Stimulated activated CD8-positive, alpha-beta memory T cell treated with anti-CD3 and anti-CD28 coated beads, Interleukin-7, amount 100 ng/mL, for 1 hour (primary cell): Measurements from ENCODE around the gene HBE1.

Source experiments
- DNase-seq, 2 donors: peaks; one replicate each; pipeline ENCODE4 v3.0.0-alpha.2; 2020; ENCODE audit warnings: low read depth in 2 of 2

Gene HBE1

GRCh38 chr11:5234381-5234834 lies 35.3 kb downstream of the HBE1 start, which contains the start of gene HBD:
TSS of gene HBD (minus strand) at chr11:5234483. CDS start at chr11:5234433, 50 bp downstream.
- no peak for DNase-seq

- DNase-seq, result no peak
Observed at GRCh38 chr11:5233307-5233706, 36.4 kb downstream of the HBE1 start.

GRCh38 chr11:5232821-5233220 lies 36.9 kb downstream of the HBE1 start:
- DNase-seq, result no peak

GRCh38 chr11:5232176-5232575 lies 37.6 kb downstream of the HBE1 start:
- DNase-seq, result no peak

- DNase-seq, result no peak
Observed at GRCh38 chr11:5231111-5231510, 38.6 kb downstream of the HBE1 start.

GRCh38 chr11:5230266-5230665 lies 39.5 kb downstream of the HBE1 start:
- no peak for DNase-seq

- no peak for DNase-seq
Observed at GRCh38 chr11:5229796-5230195, 39.9 kb downstream of the HBE1 start.

GRCh38 chr11:5229356-5229755 lies 40.4 kb downstream of the HBE1 start:
- no peak for DNase-seq

GRCh38 chr11:5228124-5228523 lies 41.6 kb downstream of the HBE1 start:
- DNase-seq, result no peak

GRCh38 chr11:5227681-5228080 lies 42.1 kb downstream of the HBE1 start:
- DNase-seq, result no peak

GRCh38 chr11:5226732-5227310 lies 42.9 kb downstream of the HBE1 start, which contains the start of gene HBB:
TSS of gene HBB (minus strand) at chr11:5227071. CDS start at chr11:5227021, 50 bp downstream.
- no peak for DNase-seq

GRCh38 chr11:5225480-5225871 lies 44.3 kb downstream of the HBE1 start:
- DNase-seq, result no peak

- DNase-seq, result no peak
Observed at GRCh38 chr11:5224538-5225479, 44.9 kb downstream of the HBE1 start.

- no peak for DNase-seq
Observed at GRCh38 chr11:5223686-5224085, 46.1 kb downstream of the HBE1 start.

- no peak for DNase-seq
Observed at GRCh38 chr11:5223146-5223545, 46.6 kb downstream of the HBE1 start.
